OCI-LY7 (cell line): Measurements from ENCODE around the gene NCF2.

Experiments used
- CTCF ChIP-seq: fragments of 200-600 bp; sonication (generic); conservative IDR thresholded peaks from 2 replicates; pipeline ENCODE4 v1.5.1; 2014; ENCODE audit warnings: mild to moderate bottlenecking, antibody characterized with exemption, low read length, moderate library complexity, mixed read lengths
- EZH2phosphoT487 ChIP-seq: fragments of 200-600 bp; sonication (generic); IDR thresholded peaks from 2 replicates; pipeline ENCODE4 v1.6.1; 2018; ENCODE audit warnings: low read depth, borderline replicate concordance, mild to moderate bottlenecking, mixed run types, antibody characterized with exemption, low read length, moderate library complexity, mixed read lengths

GRCh38 chr1:183550915-183551314, 39.3 kb downstream of the NCF2 start:
- TF ChIP-seq CTCF (no peak), EZH2phosphoT487 (no peak)
